COR-L47 (cell line): ENCODE measurements around the gene RAC3.
"Not testable (repeated sequence)": the region's sequence is repeated elsewhere in the genome, so short reads cannot be mapped to it uniquely, and the experiment has no call there.

Experiments used
- DNase-seq: peaks from one replicate; lab custom pipeline; 2025; lab: John Stamatoyannopoulos, UW

Gene RAC3

GRCh38 chr17:82023447-82024241 is 7.8 kb upstream of the RAC3 start:
- DNase-seq = no peak

- no peak for DNase-seq
Observed at GRCh38 chr17:82024859-82025258, 6.6 kb upstream of the RAC3 start.

- no peak for DNase-seq
Observed at GRCh38 chr17:82025401-82026107, 5.9 kb upstream of the RAC3 start.

- DNase-seq = no peak
Observed at GRCh38 chr17:82028246-82028645, 3.2 kb upstream of the RAC3 start.

GRCh38 chr17:82028966-82029365 is 2.5 kb upstream of the RAC3 start:
- no peak for DNase-seq

- DNase-seq = no peak
Observed at GRCh38 chr17:82029391-82029790, 2.1 kb upstream of the RAC3 start.

- DNase-seq = no peak
Observed at GRCh38 chr17:82029990-82030469, 1.4 kb upstream of the RAC3 start.

GRCh38 chr17:82030470-82031302 is 792 bp upstream of the RAC3 start:
- DNase-seq = peak; percentile 80

- peak; percentile 46 for DNase-seq
Observed at GRCh38 chr17:82031885-82032627, 578 bp downstream of the RAC3 start.

- DNase-seq = no peak
Observed at GRCh38 chr17:82033359-82034085, 2.0 kb downstream of the RAC3 start.

GRCh38 chr17:82034371-82035011 is 3.0 kb downstream of the RAC3 start:
- no peak for DNase-seq

- DNase-seq = no peak
Observed at GRCh38 chr17:82035488-82035887, 4.0 kb downstream of the RAC3 start.

- no peak for DNase-seq
Observed at GRCh38 chr17:82035956-82036633, 4.6 kb downstream of the RAC3 start.

- no peak for DNase-seq
Observed at GRCh38 chr17:82036634-82037091, 5.2 kb downstream of the RAC3 start.

GRCh38 chr17:82037092-82037888 is 5.8 kb downstream of the RAC3 start, which contains the start of gene DCXR:
DCXR (minus strand) TSS chr17:82037697; CDS start chr17:82037682, 15 bp downstream.
- peak; percentile 96 for DNase-seq

GRCh38 chr17:82037889-82038195 is 6.4 kb downstream of the RAC3 start:
- DNase-seq = no peak

- not testable (repeated sequence) for DNase-seq
Observed at GRCh38 chr17:82038796-82039409, 7.4 kb downstream of the RAC3 start.

- no peak for DNase-seq
Observed at GRCh38 chr17:82039695-82040299, 8.3 kb downstream of the RAC3 start.
